Measurements from ENCODE around the gene COX7A2L. TPM values are rescaled to one million over a fixed set of nuclear protein-coding genes. Genes with fewer than 3 reads are reported as not detected.
"Not testable (repeated sequence)": the region's sequence is repeated elsewhere in the genome, so short reads cannot be mapped to it uniquely, and the experiment has no call there.

COX7A2L gene
- polyA plus RNA-seq, 1 donor (not counting 4 experiments of a cell fraction or from before 2014, with no cell fraction given): 172 TPM

DNA sequence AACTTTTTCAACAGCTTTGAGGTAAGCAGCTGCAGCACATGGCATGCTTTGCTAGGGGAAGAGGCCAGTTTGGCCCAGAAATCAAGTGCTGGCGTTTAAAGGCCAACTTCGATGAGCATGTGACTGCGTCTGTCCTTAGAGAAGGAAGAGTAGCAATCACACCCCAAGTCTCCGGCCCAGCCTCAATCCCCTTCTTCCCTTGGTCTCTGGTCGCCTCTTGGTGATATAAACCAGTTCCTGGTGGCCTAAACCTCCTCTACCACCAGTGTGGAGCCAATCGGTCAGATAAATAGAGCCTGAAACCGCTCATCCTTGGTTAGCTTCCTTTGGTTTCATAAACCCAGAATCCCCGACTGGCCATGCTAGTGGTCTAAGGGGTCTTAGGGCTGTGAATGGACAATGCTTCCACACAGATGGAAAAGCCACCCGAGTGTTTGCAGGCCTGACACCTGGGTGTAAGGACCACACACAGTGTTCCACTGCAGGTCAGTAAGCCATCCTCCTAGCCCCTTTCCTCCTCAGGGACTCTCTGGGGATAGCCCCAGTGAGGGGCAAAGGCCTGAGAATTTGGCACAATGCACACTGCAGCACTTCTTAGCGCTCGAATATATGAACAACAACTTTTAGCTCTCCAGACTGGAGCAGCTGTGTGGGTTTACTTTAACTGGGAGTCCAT lies 23.0 kb upstream of the COX7A2L start:
- Histone ChIP-seq H3K4me2 (ENCODE audit: control insufficient read depth, extremely low read depth, insufficient read depth, low read depth, low read length) (no peak overlapping the region), H3K36me3 (ENCODE audit: control insufficient read depth in 2 of 2, extremely low read depth in 1 of 2, insufficient read depth in 2 of 2, low read length in 2 of 2) (no peaks in the 10 kb centered on the region), H3K9ac (ENCODE audit: control insufficient read depth, extremely low read depth, insufficient read depth, low read length) (no peak overlapping the region), H3K9me1 (ENCODE audit: control insufficient read depth, extremely low read depth, insufficient read depth, low read length) (no peaks in the 10 kb centered on the region), H3K27ac (ENCODE audit: control insufficient read depth, insufficient read depth, low read length) (no peak overlapping the region), H4K20me1 (ENCODE audit: control insufficient read depth, extremely low read depth, insufficient read depth, low read length) (no peaks in the 10 kb centered on the region), H3K9me3 (ENCODE audit: control insufficient read depth, low read depth, low read length) (no peaks in the 10 kb centered on the region), H2AFZ (ENCODE audit: control insufficient read depth, low read length) (no peak overlapping the region), H3K4me1 (ENCODE audit: control insufficient read depth, extremely low read depth, insufficient read depth, low read length) (no peaks in the 10 kb centered on the region), H3K4me3 (ENCODE audit: control insufficient read depth in 2 of 3, extremely low read depth in 1 of 3, insufficient read depth in 2 of 3, low read depth in 1 of 3, low read length in 3 of 3) (no peak overlapping the region), H3K79me2 (ENCODE audit: control insufficient read depth, insufficient read depth, low read length) (no peaks in the 10 kb centered on the region), H3K27me3 (ENCODE audit: control insufficient read depth, extremely low read depth, insufficient read depth, low read length) (no peaks in the 10 kb centered on the region)
- FAIRE-seq (no peak), DNase-seq (ENCODE audit: low read depth, low spot score) (no peak)
- no peak for TF ChIP-seq EZH2 (IDR thresholded peaks at IDR 0.05; ENCODE audit: low read length)
- TF ChIP-seq, protein P1, sequence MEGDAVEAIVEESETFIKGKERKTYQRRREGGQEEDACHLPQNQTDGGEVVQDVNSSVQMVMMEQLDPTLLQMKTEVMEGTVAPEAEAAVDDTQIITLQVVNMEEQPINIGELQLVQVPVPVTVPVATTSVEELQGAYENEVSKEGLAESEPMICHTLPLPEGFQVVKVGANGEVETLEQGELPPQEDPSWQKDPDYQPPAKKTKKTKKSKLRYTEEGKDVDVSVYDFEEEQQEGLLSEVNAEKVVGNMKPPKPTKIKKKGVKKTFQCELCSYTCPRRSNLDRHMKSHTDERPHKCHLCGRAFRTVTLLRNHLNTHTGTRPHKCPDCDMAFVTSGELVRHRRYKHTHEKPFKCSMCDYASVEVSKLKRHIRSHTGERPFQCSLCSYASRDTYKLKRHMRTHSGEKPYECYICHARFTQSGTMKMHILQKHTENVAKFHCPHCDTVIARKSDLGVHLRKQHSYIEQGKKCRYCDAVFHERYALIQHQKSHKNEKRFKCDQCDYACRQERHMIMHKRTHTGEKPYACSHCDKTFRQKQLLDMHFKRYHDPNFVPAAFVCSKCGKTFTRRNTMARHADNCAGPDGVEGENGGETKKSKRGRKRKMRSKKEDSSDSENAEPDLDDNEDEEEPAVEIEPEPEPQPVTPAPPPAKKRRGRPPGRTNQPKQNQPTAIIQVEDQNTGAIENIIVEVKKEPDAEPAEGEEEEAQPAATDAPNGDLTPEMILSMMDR (optimal IDR thresholded peaks at IDR 0.05 in 1 of 3, IDR thresholded peaks at IDR 0.05 in 1 of 3, conservative IDR thresholded peaks at IDR 0.05 in 1 of 3; ENCODE audit: extremely low read depth in 1 of 3, insufficient read depth in 2 of 3, low read length in 3 of 3): no peak
- dilution Hi-C loops (cut with MboI; ENCODE audit: extremely low pct_ligation_motif_present, low sequenced_read_pairs): no loop called here

DNA sequence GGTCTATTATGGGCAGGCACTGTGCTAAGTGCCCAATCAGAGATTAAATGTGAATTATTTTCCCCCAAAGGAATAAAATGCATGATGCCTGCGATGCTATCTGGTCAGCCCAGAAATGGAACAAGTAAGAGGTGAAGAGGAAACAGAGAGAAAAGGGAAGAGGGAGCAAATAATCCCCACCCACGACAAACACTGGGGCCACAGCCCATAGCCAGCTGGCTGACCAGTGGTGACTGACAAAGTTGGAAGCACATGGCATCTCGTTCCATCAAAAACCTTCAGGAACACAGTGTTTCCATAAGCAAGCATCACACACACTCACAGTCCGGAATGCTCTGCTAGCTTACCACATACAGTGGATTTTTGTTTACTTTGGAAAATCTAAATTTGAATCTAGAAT lies 21.1 kb upstream of the COX7A2L start:
- DNase-seq (ENCODE audit: low read depth, low spot score) (no peak), FAIRE-seq (no peak)
- H3K4me1 ChIP-seq (ENCODE audit: control insufficient read depth, extremely low read depth, insufficient read depth, low read length): no peaks in the 10 kb centered on the region
- H3K9me3 ChIP-seq (ENCODE audit: control insufficient read depth, low read depth, low read length): no peaks in the 10 kb centered on the region
- no peak overlapping the region for H3K4me3 ChIP-seq (ENCODE audit: control insufficient read depth in 2 of 3, extremely low read depth in 1 of 3, insufficient read depth in 2 of 3, low read depth in 1 of 3, low read length in 3 of 3)
- H3K27ac ChIP-seq (ENCODE audit: control insufficient read depth, insufficient read depth, low read length): no peak overlapping the region
- dilution Hi-C loops (cut with MboI; ENCODE audit: extremely low pct_ligation_motif_present, low sequenced_read_pairs): no loop called here
- H4K20me1 ChIP-seq (ENCODE audit: control insufficient read depth, extremely low read depth, insufficient read depth, low read length): no peaks in the 10 kb centered on the region
- no peak overlapping the region for H3K4me2 ChIP-seq (ENCODE audit: control insufficient read depth, extremely low read depth, insufficient read depth, low read depth, low read length)
- H3K36me3 ChIP-seq (ENCODE audit: control insufficient read depth in 2 of 2, extremely low read depth in 1 of 2, insufficient read depth in 2 of 2, low read length in 2 of 2): no peaks in the 10 kb centered on the region
- TF ChIP-seq, protein P1 (optimal IDR thresholded peaks at IDR 0.05 in 1 of 3, IDR thresholded peaks at IDR 0.05 in 1 of 3, conservative IDR thresholded peaks at IDR 0.05 in 1 of 3; ENCODE audit: extremely low read depth in 1 of 3, insufficient read depth in 2 of 3, low read length in 3 of 3): no peak
- no peak for TF ChIP-seq EZH2 (IDR thresholded peaks at IDR 0.05; ENCODE audit: low read length)
- no peak overlapping the region for H2AFZ ChIP-seq (ENCODE audit: control insufficient read depth, low read length)
- H3K9me1 ChIP-seq (ENCODE audit: control insufficient read depth, extremely low read depth, insufficient read depth, low read length): no peaks in the 10 kb centered on the region
- no peaks in the 10 kb centered on the region for H3K27me3 ChIP-seq (ENCODE audit: control insufficient read depth, extremely low read depth, insufficient read depth, low read length)
- H3K79me2 ChIP-seq (ENCODE audit: control insufficient read depth, insufficient read depth, low read length): no peaks in the 10 kb centered on the region
- no peak overlapping the region for H3K9ac ChIP-seq (ENCODE audit: control insufficient read depth, extremely low read depth, insufficient read depth, low read length)

DNA sequence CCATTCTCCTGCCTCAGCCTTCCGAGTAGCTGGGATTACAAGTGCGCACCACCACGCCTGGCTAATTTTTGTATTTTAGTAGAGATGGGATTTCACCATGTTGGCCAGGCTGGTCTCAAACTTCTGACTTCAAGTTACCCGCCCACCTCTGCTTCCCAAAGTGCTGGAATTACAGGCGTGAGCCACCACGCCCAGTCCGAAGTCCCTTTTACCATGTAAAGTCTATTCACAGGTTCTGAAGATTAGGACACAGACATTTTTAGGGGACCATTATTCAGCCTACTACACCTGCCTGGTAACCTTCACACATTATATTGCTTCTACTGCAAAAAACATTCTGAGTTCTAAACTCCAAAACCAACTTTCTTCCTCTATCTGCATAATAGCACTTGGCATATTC lies 19.0 kb upstream of the COX7A2L start:
- H3K4me2 ChIP-seq (ENCODE audit: control insufficient read depth, extremely low read depth, insufficient read depth, low read depth, low read length); H4K20me1 ChIP-seq (ENCODE audit: control insufficient read depth, extremely low read depth, insufficient read depth, low read length); H3K27ac ChIP-seq (ENCODE audit: control insufficient read depth, insufficient read depth, low read length); H2AFZ ChIP-seq (ENCODE audit: control insufficient read depth, low read length); H3K9ac ChIP-seq (ENCODE audit: control insufficient read depth, extremely low read depth, insufficient read depth, low read length); H3K4me3 ChIP-seq (ENCODE audit: control insufficient read depth in 2 of 3, extremely low read depth in 1 of 3, insufficient read depth in 2 of 3, low read depth in 1 of 3, low read length in 3 of 3); H3K9me1 ChIP-seq (ENCODE audit: control insufficient read depth, extremely low read depth, insufficient read depth, low read length); H3K4me1 ChIP-seq (ENCODE audit: control insufficient read depth, extremely low read depth, insufficient read depth, low read length); H3K9me3 ChIP-seq (ENCODE audit: control insufficient read depth, low read depth, low read length); DNase-seq (ENCODE audit: low read depth, low spot score); FAIRE-seq; H3K79me2 ChIP-seq (ENCODE audit: control insufficient read depth, insufficient read depth, low read length); dilution Hi-C loops (cut with MboI; ENCODE audit: extremely low pct_ligation_motif_present, low sequenced_read_pairs); H3K36me3 ChIP-seq (ENCODE audit: control insufficient read depth in 2 of 2, extremely low read depth in 1 of 2, insufficient read depth in 2 of 2, low read length in 2 of 2); H3K27me3 ChIP-seq (ENCODE audit: control insufficient read depth, extremely low read depth, insufficient read depth, low read length): not testable (repeated sequence)

All from keratinocyte (primary cell).